ENCODE results near the gene NFS1. TPM values are rescaled to one million over a fixed set of nuclear protein-coding genes. Genes with fewer than 3 reads are reported as not detected.
"Not testable (repeated sequence)": the region's sequence is repeated elsewhere in the genome, so short reads cannot be mapped to it uniquely, and the experiment has no call there.

NFS1 gene
- total RNA-seq (2014; rRNA removed; shearing (Covaris generic); ENCODE audit: low replicate concordance), result 94.3 and 130 TPM in 2 replicates

DNA sequence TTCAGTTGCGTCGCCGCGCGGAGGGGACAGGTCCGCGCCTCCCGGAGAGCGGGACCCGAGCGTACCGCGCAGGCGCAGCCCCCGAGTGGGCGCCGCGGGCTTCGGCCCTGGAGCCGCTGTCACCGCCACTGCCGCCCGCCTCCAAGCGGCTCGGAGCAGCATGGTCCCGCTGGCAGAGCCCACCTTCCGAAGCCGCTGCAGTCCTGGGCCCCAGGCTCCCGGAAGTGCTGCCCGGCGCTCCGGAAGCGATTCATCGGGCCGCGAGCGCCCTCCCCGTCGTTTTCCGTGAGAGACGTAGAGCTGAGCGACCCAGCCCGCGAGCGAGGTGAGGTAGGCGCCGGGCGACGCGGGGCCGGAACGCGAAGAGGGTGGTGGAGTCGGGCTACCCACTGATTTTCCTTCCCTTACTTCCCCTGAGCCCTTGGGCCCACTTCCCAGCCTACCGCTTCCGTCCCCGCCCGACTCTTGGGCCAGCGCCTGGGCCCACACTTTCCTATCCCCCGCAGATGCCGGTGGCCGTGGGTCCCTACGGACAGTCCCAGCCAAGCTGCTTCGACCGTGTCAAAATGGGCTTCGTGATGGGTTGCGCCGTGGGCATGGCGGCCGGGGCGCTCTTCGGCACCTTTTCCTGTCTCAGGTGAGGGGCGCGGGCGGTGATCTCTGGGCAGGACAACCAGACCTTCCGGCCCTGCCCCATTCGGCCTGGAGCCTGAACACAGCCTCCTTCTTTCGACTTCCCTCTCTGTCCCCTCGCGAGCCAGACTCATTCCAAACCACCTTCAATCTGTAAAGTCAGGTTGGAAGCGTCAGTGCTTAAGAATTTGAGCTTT, at the start of gene NFS1, which contains the start of gene ROMO1:
NFS1 (minus strand) TSS at position 226 of the 830 bp plus-strand sequence; CDS start at position 162, 64 bp downstream.
ROMO1 (plus strand) TSS at position 279 of the 830 bp plus-strand sequence; CDS start at position 507, 228 bp downstream.
- Histone ChIP-seq H3K4me3 (peak within 1 kb of the TSS; percentile 87), H3K9me3 (no peaks in the 10 kb centered on the region), H3K36me3 (peaks cover 80% of the 10 kb centered on the region), H3K27me3 (no peaks in the 10 kb centered on the region)
- peak; percentile 91 for DNase-seq

DNA sequence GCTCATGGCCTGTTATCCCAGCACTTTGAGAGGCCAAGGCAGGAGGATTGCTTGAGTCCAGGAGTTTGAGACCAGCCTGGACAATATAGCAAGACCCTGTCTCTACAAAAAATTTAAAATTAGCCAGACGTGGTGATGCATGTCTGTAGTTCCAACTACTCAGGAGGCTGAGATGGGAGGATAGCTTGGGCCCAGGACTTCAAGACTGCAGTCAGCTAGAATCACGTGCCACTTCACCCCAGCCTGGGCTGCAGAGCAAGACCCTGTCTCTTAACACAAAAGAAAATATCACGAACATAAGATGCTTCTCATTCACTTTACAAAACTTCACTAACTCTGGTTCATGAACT, 45.3 kb upstream of the NFS1 start:
- H3K27me3 ChIP-seq, H3K9me3 ChIP-seq, DNase-seq, H3K4me3 ChIP-seq: not testable (repeated sequence)
- H3K36me3 ChIP-seq, result peaks cover 24% of the 10 kb centered on the region

DNA sequence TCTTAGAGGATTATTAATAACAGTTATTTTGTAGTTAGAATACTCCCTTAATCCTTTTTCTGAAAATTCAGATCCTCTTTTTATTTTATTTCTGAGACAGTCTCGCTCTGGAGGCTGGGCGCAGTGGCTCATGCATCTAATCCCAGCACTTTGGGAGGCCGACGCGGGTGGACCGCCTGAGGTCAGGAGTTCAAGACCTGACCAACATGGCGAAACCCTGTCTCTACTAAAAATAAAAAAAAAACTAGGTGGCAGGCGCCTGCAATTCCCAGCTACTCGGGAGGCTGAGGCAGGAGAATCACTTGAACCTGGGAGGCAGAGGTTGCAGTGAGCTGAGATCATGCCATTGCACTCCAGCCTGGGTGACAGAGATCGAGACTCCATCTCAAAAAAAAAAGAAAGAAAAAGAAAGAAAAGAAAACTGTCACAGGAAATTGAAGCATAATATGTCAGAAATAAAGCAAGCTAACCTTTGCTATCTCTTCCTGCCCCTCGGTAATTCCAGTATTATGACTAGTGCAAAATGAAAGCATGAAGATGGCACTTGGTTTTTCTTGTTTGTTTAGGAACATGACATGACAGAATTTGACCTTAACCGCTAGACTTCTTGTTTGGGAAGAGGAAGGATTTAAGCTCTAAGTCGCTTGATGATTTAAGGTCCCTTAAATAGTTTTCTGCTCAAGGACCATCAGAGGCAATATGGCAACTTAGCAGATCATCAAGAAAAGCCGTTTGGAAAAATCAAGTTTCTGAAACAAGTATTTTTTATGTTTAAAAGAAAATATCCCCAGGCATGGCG, 44.7 kb upstream of the NFS1 start:
- H3K4me3 ChIP-seq, result no peak overlapping the region
- H3K27me3 ChIP-seq, result no peaks in the 10 kb centered on the region
- no peaks in the 10 kb centered on the region for H3K9me3 ChIP-seq
- H3K36me3 ChIP-seq, result peaks cover 30% of the 10 kb centered on the region
- DNase-seq, result no peak

DNA sequence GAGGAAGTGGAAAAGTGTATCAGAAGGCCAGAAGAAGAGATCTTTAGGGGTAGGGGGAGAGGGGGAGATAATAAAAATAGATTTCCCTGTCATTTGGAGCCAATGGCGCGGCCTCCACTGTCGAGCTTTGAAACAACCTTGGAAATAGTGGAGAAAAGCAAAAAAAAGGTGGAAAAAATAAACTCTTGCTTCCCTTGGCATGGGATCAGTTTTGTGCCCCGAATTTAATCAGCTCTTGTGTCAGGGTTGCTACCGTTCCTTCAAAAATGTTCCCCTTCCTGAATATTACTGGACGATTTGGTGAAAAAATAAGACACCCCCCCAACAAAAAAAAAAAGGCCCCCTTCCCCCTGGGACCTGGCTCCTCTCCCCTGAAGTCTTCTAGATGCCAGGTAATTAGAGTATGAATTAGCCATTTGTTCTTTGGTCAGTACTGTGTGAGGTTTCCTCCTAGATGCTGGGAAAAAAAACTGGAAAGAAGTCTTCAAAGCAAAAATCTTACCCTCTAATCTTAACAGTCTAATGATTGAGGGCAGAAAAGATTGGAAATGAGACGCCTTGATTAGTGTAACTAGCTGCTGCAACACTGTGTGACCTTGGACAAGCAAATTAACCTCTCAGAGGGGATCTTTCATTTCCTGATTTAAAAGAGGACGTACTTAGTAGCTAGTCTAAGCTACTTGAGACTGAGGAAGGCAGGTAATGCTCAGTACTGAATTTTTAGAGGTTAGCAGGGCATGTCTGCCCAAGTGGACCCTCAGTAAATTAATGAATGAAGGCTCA, 43.8 kb upstream of the NFS1 start:
- no peaks in the 10 kb centered on the region for H3K27me3 ChIP-seq
- peak overlapping the region; percentile 62 for H3K4me3 ChIP-seq
- H3K36me3 ChIP-seq, result peaks cover 39% of the 10 kb centered on the region
- DNase-seq, result no peak
- no peaks in the 10 kb centered on the region for H3K9me3 ChIP-seq

DNA sequence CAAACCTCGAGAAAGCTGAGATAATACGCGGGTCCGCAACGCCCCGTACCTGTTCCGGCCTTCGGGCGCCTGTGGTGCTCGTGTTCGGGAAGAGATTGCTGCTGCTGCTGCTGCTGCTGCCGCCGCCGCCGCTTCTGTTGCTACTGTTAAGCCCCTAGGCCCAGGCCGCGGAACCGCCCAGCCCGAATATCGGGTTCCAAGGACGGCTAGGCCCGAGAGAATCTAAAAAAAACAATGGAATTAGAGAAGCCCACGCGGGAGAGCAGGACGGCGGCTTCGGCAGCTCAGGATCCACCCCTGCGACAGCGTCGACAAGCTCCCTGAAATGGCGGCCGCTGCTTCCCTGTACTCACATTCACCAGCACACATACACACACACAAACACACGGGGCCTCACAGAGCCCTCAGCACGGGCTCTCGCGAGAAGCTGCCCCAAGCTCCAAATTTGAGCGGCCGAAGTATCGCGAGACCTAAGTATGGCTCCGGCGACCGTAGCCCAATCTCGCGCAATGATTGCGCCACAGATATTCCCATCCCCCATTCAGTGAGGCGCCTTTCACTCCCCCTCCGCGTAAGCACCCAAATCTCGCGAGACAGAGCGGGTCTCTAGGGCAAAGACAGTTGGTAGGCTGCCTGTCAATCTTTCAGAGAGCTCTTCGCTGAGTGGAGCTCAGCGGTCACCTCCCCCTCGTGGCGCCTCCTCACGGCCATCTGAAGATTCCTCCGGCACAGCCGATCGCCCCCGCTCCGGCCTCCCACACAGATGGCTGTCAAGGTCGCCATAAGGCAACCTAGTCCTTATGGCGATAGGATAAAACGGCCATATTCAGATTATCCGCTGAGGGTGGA, 43.0 kb upstream of the NFS1 start, which contains the start of gene RBM39:
RBM39 (minus strand) TSS at position 369 of the 849 bp plus-strand sequence. CDS start 1,386 bp downstream, outside the sequence.
- Histone ChIP-seq H3K36me3 (peaks cover 47% of the 10 kb centered on the region), H3K27me3 (no peaks in the 10 kb centered on the region), H3K9me3 (no peaks in the 10 kb centered on the region), H3K4me3 (peak within 1 kb of the TSS; percentile 99)
- DNase-seq, result peak; percentile 100

DNA sequence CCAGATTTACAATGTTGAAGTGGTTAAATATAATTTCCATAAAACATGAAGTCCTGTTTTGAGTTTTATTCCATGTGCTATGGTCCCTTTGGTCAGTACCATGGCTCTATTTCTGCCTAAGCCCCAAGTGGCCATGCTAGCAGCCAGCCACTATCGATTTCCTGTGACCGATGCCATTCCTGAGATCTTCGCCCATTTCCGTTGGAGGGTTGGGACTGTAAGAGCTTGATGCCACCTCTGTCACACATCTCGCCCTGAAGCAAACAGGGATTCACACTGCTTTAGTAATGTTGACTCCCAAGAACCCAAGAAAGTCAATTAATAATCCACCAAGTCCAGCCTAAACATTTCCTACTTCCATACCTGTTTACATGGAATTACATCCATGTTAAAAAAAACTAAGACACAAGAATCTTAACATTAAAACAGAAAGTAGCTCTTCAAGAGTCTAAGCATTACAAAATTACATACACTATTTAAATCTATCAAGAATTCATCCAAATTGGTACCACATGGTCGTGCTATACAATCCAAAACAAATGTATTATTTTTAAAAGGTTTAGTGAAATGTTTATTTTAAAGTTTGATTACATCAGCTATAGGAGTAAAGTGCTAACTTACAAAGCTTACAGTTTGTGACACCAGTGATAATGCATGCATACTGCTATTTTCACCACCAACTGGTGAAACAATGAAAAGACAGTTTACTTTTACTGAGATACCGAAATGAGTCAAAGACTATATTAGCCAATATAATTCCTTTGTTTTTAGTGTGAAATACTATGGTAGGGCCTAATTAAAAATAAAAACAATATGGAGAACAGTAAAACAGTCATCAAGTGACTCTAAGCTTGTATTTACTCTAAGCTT, 40.4 kb upstream of the NFS1 start:
- peak overlapping the region; percentile 99 for H3K4me3 ChIP-seq
- peaks cover 73% of the 10 kb centered on the region for H3K36me3 ChIP-seq
- no peaks in the 10 kb centered on the region for H3K9me3 ChIP-seq
- no peaks in the 10 kb centered on the region for H3K27me3 ChIP-seq
- no peak for DNase-seq

DNA sequence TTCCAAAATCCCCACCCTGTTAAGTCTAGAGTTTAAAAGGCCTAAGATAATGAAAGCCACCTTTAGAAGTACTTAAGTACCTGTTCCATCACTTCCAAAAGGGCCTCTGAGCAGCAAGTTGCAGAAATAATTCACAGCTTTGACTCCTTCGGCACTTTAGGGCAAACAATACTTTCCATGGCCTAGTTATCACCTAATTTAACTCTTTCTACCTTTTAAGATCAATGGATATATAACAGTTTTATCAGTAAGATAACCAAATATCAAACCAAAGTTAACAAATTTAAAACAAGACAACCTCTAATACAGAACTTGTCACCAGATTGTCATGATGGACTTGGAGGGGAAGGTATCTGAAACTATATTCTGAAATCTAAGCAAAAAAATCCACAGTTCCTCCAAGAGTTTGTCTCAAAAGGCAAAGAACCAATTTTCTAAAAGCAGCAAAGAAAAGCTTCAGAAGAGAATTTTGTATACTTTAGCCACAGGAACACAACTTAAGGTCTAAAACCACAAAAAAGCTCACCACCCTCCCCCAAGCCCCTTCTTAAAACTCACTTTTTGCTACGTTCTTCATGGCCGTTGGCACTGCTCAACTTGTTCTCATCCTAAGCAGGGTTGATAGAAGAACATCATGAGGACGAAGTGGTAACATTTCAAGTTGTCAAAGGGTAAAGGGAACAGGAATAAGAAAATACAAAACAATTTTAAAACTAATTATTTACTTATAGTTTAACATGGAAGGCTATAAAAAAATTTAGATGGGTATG, 39.4 kb upstream of the NFS1 start:
- Histone ChIP-seq H3K9me3 (no peaks in the 10 kb centered on the region), H3K27me3 (no peaks in the 10 kb centered on the region), H3K36me3 (peaks cover 83% of the 10 kb centered on the region), H3K4me3 (peak overlapping the region; percentile 99)
- DNase-seq, result no peak

DNA sequence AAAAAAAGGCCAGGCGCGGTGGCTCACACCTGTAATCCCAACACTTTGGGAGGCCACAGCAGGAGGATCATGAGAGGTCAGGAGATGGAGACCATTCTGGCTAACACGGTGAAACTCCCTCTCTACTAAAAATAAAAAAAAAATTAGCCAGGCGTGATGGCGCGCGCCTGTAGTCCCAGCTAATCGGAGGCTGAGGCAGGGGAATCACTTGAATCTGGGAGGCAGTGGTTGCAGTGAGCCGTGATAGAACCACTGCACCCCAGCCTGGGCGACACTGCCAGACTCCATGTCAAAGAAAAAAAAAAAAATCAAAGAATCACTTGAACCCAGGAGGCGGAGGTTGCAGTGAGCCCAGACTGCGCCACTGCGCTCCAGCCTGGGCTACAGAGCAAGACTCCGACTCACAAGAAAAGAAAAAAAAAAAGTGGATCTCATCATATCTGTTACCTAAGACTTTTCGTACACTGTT, 38.7 kb upstream of the NFS1 start:
- DNase-seq, result no peak
- Histone ChIP-seq H3K27me3 (no peaks in the 10 kb centered on the region), H3K4me3 (no peak overlapping the region), H3K36me3 (peaks cover 90% of the 10 kb centered on the region), H3K9me3 (no peaks in the 10 kb centered on the region)

DNA sequence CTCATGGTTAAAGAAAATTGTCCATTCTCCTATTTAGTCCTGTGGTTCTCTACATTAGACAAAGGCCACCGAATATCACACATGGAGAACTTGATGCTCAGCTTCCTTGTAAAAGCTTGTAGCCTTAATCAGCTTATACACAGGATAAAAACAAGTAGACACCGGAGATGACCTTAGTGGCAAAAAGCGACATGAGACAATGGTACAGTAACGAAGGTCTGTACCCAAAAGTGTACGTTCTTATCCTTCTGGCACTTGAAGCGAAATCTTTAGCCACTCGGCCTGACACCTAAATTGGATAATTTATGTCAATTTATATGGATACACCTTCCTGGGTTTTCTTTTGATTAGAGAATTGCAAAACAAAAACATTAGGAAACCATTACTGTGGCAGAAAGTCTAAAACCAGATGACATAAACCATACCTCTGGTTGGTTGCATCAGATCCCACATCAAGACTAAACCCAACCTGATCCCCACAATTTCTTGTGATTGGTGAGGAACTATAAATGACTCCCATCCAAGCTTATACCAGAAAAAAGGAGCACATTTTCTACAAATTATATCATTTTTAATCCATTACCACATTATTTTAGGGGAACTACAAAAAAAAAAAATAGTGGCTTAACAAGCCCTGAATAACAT, 36.8 kb upstream of the NFS1 start:
- no peak overlapping the region; the same call in 1 of the 2 replicates for H3K4me3 ChIP-seq
- H3K27me3 ChIP-seq, result no peaks in the 10 kb centered on the region
- H3K9me3 ChIP-seq, result no peaks in the 10 kb centered on the region
- DNase-seq, result no peak
- peaks cover 99% of the 10 kb centered on the region for H3K36me3 ChIP-seq

DNA sequence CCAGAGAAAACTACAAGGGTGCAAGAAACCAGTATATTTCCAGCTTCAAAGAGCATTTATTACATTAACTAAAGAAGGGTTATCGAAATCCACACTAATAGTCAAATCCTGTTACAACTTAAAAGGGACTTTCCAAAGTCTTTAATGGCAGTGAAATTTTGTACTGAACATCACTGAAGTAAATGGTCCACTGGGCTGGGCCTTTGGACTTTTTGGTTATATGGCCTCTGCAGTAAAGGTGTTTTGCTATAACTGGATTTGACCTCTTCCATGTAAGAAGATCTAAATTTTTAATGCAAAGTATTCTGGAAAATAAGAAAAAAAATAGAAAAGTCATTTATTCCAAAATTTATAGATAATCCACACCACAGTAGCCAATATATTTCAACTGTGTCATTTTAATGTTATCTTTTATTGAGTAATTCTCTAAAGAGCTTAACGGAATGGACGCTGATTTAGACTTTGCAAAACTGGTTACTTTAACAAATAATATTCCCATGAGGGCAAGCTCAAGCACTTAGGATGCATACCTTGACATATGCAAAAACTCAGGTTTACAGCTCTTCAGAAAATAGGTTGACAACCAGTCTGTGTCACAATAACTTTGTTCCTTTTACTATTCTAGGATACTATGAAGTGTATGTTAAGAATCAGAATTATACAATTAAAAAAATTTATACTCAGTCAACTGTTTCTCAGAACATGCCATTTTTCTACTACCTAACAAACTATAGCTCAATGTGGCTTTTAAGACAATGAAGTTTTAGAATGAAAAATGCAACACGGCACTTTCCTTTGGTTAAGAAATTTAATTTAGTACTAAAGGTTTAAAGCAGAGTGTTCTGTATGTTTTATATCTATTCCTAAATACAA, 35.9 kb upstream of the NFS1 start:
- DNase-seq, result no peak
- no peaks in the 10 kb centered on the region for H3K9me3 ChIP-seq
- H3K27me3 ChIP-seq, result no peaks in the 10 kb centered on the region
- peaks cover 100% of the 10 kb centered on the region for H3K36me3 ChIP-seq
- H3K4me3 ChIP-seq, result no peak overlapping the region

DNA sequence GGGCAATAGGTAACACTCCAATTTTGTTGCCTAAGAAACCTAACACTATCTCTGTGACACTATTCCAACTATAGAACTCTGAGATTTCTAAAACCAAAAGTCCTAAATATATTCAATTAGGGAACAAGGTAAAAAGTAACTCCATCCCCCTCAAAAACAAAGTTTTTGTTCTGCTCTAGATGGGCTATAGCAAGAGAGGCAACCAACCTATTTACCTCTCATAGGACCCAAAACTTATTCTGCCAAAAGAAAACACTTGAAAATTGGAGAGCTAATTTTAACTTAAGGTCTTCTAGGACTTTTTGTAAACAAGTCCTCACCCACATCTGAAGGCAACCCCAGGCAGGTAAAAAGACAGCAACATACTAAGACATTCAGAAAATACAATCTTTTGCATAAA, 35.2 kb upstream of the NFS1 start:
- no peak for DNase-seq
- H3K4me3 ChIP-seq, result no peak overlapping the region
- no peaks in the 10 kb centered on the region for H3K27me3 ChIP-seq
- peaks cover 100% of the 10 kb centered on the region for H3K36me3 ChIP-seq
- no peaks in the 10 kb centered on the region for H3K9me3 ChIP-seq

DNA sequence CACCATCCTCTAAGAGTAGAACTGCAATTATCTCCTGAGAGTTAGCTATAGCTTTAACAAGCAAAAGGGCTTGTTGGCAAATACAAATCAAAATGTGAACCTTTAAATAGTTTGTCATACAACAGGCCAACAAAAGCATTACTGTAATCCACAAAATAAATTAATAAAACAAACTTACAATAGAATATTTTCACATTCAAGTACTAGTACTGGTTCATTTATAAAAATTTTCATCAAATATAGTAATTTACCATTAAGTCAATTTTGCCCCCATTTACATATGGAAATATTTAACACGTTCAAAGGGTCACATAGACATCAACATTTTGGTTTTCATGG, 33.5 kb upstream of the NFS1 start:
- H3K9me3 ChIP-seq, result no peaks in the 10 kb centered on the region
- no peak overlapping the region for H3K4me3 ChIP-seq
- H3K27me3 ChIP-seq, result no peaks in the 10 kb centered on the region
- no peak for DNase-seq
- peaks cover 100% of the 10 kb centered on the region for H3K36me3 ChIP-seq
